Cortex of kidney (tissue), 1 donor: ENCODE results near the gene OOSP1.
"Not testable (repeated sequence)": the region's sequence is repeated elsewhere in the genome, so short reads cannot be mapped to it uniquely, and the experiment has no call there.

Experiments used
- DNase-seq: peaks from one replicate; lab custom pipeline; 2025; lab: John Stamatoyannopoulos, UW

The OOSP1 gene, protein sequence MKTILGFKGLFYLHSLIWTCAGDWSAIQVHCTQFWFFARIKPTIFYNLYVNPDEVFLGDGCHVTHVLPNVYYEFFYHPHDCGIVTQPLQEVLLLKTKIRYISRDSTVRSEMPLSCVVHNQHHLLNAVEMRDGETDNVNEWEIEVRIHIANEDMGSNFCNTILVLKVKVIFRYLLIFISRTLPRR

GRCh38 chr11:59938132-59938531, at the start of gene OOSP1:
TSS of gene OOSP1 (plus strand) at chr11:59938432. CDS start at chr11:59938455, 23 bp downstream.
- no peak for DNase-seq

- no peak for DNase-seq
Observed at GRCh38 chr11:59891781-59892181, 46.5 kb upstream of the OOSP1 start.

GRCh38 chr11:59894616-59895015, 43.6 kb upstream of the OOSP1 start:
- no peak for DNase-seq

GRCh38 chr11:59898046-59898445, 40.2 kb upstream of the OOSP1 start:
- no peak for DNase-seq

- DNase-seq = no peak
Observed at GRCh38 chr11:59898650-59899049, 39.6 kb upstream of the OOSP1 start.

GRCh38 chr11:59899532-59899931, 38.7 kb upstream of the OOSP1 start:
- no peak for DNase-seq

- no peak for DNase-seq
Observed at GRCh38 chr11:59900366-59901126, 37.7 kb upstream of the OOSP1 start.

DNA sequence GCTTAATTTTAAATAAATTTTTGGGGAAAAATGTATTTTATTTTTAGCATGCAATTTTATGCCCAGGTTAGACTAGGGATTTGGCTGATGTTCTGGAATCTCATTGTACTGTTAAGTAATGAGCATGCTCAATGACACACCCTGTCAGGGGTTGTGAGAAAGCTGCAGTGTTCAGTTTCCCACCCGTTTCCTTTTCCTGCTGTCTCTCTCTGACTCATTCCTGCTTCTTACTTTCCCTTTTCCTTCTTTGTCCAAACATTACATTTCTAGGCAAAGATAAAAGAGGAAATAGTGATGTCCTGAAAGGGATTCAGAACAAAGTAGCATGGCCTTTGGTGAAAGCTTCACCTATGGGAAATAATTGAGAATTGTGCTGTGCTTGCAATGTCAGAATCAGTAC, 36.9 kb upstream of the OOSP1 start:
- no peak for DNase-seq

DNA sequence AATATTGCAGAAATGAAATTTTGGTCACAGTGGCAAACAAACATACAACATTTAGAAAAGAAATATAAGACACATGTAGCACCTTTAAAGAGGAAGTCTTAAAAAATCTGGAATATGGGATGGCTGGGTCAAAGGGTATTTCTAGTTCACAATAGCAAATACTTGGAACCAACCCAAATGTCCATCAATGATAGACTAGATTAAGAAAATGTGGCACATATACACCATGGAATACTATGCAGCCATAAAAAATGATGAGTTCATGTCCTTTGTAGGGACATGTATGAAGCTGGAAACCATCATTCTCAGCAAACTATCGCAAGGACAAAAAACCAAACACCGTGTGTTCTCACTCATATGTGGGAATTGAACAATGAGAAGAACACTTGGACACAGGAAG, 34.7 kb upstream of the OOSP1 start:
- DNase-seq = not testable (repeated sequence)

DNA sequence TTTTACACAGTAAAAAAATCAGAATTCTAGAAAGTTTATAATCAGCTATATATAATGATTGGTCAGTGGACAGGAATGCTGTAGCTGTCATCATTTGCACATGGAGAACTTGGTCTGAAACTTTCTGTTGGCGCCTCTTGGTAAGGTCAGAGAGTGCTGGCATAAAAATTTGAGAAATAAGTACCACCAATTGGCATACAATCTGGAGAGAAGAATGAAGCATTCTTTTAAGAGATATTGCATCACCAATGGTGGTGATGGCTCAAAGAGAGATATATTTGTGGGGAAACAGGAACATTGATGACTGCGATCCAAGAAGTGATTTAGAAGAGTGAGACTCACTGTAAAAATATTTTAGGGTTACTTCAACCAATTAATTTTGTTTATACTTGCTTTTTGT, 19.8 kb upstream of the OOSP1 start:
- no peak for DNase-seq

DNA sequence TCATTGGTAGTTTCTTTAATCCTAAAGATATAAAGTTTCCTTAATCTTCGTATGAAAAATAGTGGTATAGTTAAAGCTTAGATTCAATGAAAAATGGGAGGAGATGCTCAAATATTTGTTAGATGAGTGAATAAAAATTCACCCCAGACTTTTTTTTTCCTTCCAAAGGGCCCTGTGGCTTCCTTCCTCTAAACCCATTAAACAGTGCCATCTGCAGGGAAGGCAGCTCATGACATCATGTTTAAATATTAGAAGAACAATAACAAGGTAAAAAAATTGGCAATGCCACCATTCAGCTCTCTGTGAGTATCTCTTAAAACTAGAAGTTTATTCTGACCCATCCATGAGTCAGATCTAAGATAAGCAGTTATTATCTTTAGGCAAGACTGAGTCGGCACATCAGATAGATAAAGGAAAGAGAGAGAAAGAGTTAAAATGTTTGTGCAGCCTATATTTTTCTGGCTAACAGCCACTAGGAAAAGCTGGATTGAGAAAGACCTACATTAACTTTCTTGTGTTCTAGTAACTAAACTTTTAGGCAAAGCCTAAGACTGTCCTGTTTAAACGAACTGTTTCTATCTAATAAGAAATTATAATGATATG, 19.1 kb upstream of the OOSP1 start:
- DNase-seq = no peak

DNA sequence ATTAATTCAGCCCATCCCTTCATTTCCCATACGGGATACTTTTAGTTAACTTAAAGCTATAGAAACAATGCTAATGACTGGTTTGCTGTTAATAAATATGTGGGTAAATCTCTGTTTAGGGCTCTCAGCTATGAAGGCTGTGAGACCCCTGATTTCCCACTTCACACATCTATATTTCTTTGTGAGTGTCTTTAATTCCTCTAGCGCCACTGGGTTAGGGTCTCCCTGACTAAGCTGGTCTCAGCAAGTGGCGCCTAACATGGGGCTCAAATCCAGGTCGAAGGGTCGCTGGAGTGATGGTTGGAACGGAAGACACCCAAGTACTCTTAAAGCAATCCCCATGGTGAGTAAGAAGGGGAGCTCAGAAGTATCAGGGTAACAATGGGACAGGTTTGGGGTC, 14.4 kb upstream of the OOSP1 start:
- DNase-seq = no peak

DNA sequence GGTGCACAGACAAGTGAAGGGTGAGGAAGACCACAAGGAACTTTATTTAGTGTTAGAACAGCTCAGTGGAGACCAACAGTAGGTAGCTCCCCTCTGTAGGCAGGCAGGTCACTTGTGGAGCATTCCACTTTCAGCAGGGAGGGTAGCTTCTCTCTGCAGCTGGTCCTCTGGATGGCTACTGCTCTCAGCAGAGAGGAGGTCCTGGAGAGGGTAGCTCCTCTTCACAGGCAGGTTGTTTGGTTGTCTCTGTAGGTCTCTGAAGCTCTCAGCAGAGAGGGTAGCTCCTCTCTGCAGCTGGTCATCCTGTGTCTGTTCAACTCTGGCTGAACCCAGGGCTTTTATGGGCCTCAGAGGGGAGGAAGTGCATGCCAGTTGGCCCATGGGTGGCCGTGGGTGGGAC, 6.5 kb upstream of the OOSP1 start:
- no peak for DNase-seq

GRCh38 chr11:59938718-59939117, 486 bp downstream of the OOSP1 start:
- no peak for DNase-seq

GRCh38 chr11:59939482-59939881, 1.2 kb downstream of the OOSP1 start:
- no peak for DNase-seq

DNA sequence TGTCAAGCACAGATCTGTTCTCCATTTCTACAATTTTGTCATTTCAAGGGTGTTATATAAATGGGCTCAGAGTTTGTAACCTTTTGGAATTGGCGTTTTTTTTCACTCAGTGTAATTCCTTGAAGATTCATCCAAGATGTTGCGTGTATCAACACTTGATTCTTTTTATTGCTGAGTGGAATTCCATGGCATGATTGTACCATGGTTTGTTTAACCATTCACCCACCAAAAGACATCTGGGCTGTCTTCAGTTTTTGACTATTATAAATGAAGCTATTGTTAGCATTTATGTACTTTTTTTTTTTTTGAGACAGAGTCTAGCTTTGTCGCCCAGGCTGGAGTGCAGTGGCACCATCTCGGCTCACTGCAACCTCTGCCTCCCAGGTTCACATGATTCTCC, 2.9 kb downstream of the OOSP1 start:
- DNase-seq = no peak

DNA sequence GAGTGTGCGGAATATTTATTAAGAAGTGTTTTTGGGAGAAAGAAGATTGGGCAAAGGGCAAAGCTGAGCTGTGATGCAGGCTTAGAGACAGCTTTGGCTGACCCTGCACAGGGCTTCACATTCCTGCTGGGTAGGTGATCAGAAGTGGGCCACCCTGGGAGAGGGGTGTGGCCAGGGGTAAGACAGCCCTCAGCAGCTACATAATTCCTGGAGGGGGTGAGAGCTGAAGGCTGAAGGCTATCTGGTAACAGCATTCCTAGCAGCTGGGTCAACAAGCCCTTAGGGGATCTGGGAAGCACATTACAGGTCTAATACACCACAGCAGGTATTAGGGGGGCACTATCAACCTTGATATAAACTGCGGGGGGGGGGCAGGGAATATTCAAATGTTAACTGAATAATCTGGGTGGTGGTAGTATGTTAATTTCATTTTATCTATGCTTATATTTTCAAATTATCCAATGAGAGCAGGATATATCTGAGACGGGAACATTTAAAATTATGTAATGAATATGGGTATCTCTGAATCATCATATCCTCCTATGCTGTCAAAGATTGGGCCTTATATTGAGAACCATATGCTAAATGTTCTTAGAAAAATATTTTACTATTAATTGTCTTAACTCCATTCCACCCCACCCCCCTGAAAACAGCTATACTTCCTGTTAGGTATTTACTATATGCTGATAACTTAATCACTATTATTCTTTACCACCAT, 5.9 kb downstream of the OOSP1 start:
- DNase-seq = no peak

- DNase-seq = no peak
Observed at GRCh38 chr11:59944720-59945119, 6.5 kb downstream of the OOSP1 start.

GRCh38 chr11:59953463-59954218, 15.4 kb downstream of the OOSP1 start:
- DNase-seq = no peak

- no peak for DNase-seq
Observed at GRCh38 chr11:59954219-59954847, 16.1 kb downstream of the OOSP1 start.

DNA sequence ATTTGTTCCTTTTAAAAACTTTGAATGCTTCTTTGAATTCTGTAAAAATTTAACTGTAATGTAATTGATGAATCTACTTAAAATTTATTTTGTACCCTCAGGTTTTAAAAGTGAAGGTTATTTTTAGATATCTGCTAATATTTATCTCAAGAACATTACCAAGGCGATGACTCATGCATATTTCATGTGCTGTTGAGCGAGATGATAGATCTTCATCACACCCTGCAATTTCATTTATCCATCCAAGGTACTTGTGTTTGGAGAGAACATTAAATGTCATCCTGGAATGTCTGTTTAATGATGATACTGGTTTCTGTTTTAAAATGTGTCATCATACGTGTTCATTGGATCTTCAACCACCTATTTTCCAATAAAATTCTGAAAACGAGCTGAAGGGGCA, 18.9 kb downstream of the OOSP1 start:
- DNase-seq = no peak
